Retinal pigment epithelial cell (primary cell): ENCODE data around the gene TRIM72.
"Not testable (repeated sequence)": the region's sequence is repeated elsewhere in the genome, so short reads cannot be mapped to it uniquely, and the experiment has no call there.

Experiments used
- DNase-seq: peaks from one replicate; pipeline ENCODE4 v3.0.0-alpha.2; 2010; ENCODE audit warnings: low read depth
- H3K4me3 ChIP-seq: 2 replicates; pipeline ENCODE4 v1.5.1; 2011; ENCODE audit warnings: mild to moderate bottlenecking, low read length, control low read depth, moderate library complexity
- CTCF ChIP-seq: conservative IDR thresholded peaks from 2 replicates; pipeline ENCODE4 v1.5.1; 2011; ENCODE audit warnings: low read depth, low read length, control low read depth, inconsistent platforms

TRIM72 gene

GRCh38 chr16:31265329-31266245, 51.7 kb downstream of the TRIM72 start:
- TF ChIP-seq CTCF = no peak
- DNase-seq = no peak
- H3K4me3 ChIP-seq = no peak overlapping the region

GRCh38 chr16:31267332-31268032, 53.6 kb downstream of the TRIM72 start:
- H3K4me3 ChIP-seq = no peak overlapping the region
- no peak for TF ChIP-seq CTCF
- DNase-seq = no peak

- no peak overlapping the region for H3K4me3 ChIP-seq
- no peak for DNase-seq
- TF ChIP-seq CTCF = no peak
Measured at GRCh38 chr16:31268033-31268365, 54.1 kb downstream of the TRIM72 start.

- TF ChIP-seq CTCF = no peak
- no peak overlapping the region for H3K4me3 ChIP-seq
- no peak for DNase-seq
Measured at GRCh38 chr16:31268891-31269290, 55.0 kb downstream of the TRIM72 start.

- H3K4me3 ChIP-seq = no peak overlapping the region
- TF ChIP-seq CTCF = no peak
- no peak for DNase-seq
Measured at GRCh38 chr16:31269541-31269940, 55.6 kb downstream of the TRIM72 start.

- not testable (repeated sequence) for DNase-seq, H3K4me3 ChIP-seq
Measured at GRCh38 chr16:31269973-31270372, 56.1 kb downstream of the TRIM72 start.

GRCh38 chr16:31270795-31271194, 56.9 kb downstream of the TRIM72 start:
- no peak overlapping the region for H3K4me3 ChIP-seq
- TF ChIP-seq CTCF = no peak
- DNase-seq = no peak
